Activated CD4-positive, alpha-beta T cell treated with anti-CD3 and anti-CD28 coated beads, Interleukin-2, amount 50 U/mL, for 48 hours (primary cell): ENCODE results near the gene SAG.

Experiments used
- DNase-seq, 2 experiments: peaks; one replicate each; pipeline ENCODE4 v3.0.0-alpha.2; 2020

The SAG gene

DNA sequence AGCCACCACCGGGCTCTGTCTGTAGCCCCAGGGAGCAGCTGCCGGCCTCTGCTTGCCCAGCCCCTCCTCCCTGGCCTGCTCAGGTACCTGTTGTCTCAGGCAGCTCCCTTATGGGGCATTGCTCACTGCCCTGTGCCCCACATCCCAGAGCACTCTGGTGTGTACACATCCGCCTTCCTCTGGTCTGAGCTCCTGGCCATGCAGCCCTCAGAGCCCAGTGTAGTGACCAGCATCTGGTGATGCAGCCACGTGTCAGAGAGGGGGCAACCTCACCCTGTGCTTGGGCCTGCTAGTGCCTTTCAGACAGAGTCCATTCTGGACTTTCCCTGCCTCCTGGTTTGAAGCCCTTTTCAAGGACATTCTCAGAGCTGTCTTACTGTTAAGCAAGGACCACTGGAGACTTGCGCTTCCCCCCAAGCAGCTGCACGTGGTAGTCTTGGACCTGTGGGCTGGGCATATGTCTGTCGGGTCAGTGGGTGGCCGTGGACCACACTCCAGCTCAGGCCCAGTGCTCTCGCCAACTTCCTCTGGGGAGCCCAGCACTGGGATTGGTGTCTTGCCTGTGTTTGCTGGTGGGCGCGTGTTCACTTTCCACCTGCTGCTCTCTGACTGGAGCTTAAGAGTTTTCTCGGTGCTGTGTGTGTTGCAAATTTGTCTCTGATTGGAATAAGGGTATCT lies 77.3 kb downstream of the SAG start:
- no peak for DNase-seq

DNA sequence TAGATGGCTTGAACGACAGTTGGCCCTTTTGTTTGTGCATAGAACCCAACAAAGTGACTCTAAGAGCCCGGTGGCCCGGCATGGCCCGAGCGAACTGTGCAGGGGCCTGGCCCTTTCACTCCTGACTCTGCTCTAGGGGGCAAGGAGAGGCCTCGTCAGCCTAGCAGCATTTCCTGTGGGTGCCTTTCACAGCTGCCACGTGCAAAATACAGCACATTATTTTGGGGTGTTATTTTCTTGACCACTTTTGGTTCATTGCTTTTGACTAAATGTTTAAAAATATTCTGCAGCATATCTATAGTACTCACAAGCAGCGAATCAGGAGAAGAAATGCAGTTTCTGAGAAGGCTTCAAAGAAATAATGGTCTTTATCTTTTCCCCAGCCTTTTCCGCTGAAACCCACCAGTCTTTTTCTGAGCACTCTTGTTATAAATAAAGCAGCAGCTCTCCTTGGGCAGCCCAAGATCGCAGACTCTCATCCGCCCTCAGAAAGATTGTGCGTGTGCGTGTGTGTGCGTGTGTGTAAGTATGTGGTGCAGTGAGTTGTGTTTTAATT lies 78.0 kb downstream of the SAG start:
- DNase-seq: no peak

DNA sequence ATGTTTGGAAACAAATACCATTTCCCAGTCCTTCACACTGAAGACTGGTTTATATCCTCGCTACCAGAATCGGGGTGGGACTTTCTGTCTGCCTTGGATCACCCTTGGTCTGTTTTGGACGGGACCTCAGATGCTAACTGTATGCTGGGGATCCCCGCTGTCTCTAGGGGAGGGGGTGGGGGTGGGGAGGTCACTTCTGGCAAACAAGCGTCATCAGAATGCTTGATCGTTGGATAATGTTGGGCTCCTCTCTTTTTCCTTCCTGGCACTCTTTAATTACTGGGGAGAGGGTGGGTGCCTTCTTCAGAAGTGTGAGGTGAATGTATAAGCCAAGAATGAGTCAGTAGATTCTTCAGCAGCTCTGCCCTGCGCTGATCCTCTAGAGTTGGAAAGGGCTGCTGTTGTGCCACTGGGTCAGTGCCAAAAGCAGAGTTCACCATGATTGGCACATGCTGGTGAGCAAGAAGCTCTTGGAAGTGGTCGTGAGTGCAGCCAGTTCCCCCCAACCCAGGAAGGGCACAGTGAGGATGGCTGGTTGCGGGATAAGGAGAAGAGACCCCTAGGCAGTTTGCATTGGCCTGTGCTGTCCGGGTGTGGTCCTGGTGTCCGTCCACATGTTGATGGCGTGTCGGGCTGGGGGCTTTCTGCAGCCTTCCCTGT lies 78.9 kb downstream of the SAG start:
- no peak for DNase-seq

DNA sequence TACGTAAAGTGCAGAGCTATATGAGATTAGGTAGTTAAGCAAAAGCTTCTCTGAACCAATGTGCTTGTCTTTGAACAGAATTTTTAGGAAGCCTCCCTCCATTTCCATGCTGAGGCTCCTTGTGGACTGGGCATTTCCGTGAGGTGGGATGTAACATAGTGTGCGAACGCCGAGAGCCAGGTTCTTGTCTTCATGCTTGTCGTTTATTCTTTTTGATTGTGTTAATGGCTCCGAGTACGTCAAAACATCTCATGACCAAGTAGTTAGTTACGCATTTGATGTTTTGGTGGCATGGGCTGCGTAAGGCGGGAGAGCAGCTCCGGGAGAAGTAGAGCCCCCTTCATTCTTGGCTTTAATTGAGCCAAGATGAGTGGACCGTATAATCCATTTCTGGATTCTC lies 79.6 kb downstream of the SAG start:
- no peak for DNase-seq

DNA sequence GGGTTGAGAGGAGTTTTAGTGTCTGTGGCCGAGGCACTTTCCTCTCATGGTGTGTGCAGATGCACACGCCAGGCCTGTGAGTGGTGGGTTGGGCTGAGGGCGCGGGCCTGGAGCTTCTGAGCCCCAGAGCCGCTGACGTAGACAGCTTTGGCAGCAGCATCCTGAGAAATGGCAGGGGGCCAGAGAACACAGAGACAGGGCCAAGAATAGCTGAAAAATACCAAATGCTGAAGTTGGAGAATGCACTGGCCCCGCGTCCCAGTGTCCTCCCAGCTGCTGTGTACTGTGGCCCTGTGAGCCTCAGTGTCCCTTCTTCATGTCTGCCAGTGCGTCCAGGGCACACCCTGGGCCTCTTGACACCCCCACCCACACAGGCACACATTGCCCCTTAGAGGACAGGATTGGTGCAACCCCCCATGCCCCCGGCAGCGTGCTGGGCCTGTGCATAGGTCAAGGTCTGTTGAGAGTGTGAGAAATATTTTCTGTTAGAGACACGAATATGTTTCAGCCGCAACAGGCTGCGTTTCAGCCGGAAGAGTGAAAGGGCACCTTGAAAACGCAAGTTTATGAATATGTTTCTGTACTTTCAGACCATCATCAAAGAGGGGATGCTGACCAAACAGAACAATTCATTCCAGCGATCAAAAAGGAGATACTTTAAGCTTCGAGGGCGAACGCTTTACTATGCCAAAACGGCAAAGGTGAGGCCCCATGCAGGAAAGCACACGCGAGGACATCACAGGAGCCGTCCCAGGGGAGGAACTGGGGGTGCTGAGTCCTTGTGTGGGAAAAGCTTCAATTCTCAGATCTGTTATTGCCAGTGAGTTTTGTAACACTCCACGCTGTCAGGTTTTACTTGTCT lies 80.3 kb downstream of the SAG start:
- DNase-seq: no peak

DNA sequence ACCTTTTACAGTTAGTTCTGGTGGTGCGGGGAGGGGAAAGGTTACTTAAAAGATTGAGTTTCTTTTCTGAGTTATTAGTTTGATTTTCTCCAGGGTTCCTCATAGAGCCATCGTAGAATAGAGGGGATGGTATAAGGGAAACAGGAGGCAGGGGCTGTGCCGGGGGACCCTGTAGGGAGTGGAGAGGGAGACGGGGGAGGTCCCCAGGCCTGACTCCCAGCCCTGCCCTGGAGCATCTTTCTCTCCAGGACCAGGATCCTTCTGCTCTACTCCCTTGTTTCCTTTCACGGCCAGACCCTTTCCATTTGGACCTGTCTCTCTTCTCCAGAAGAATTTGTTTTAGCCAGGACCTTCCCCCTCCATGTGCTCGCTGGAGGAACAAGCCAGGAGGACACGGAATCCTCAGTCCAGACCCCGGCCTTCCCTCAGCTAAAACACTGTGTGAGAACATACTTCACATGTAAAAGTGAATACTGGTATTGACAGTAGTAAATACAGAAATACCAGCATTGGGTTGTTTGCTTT lies 82.0 kb downstream of the SAG start:
- DNase-seq: no peak

DNA sequence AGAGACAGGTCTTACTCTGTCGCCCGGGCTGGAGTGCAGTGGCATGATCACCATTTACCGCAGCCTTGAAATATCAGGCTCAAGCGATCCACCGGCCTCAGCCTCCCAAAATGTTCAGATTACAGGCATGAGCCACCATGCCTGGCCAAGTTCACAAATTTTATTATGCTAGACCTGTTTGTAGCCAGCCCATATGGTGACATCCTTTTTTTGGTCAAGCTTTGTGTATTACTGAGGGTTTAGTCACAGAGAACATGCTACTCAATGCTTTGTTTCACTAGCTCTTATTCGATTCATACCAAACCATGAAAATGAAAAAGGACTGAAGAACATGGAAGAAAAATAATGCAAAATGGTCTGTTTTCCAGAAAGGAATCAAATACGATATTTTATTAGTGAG lies 88.1 kb downstream of the SAG start:
- no peak for DNase-seq
